HG02973 (cell line): ENCODE measurements around the gene FOXD4L6.
"Not testable (repeated sequence)": the region's sequence is repeated elsewhere in the genome, so short reads cannot be mapped to it uniquely, and the experiment has no call there.

ENCODE experiments used
- ATAC-seq: cut with Tn5 transposase; IDR thresholded peaks from one replicate; pipeline ENCODE4 v1.9.1; 2021; ENCODE audit warnings: moderate library complexity; ENCODE audit not compliant: unreplicated experiment

FOXD4L6 gene

GRCh38 chr9:41104542-41104941, 23.9 kb downstream of the FOXD4L6 start:
- ATAC-seq: not testable (repeated sequence)

GRCh38 chr9:41100508-41100907, 28.0 kb downstream of the FOXD4L6 start:
- not testable (repeated sequence) for ATAC-seq

GRCh38 chr9:41098759-41099158, 29.7 kb downstream of the FOXD4L6 start:
- not testable (repeated sequence) for ATAC-seq

GRCh38 chr9:41095060-41095459, 33.4 kb downstream of the FOXD4L6 start:
- not testable (repeated sequence) for ATAC-seq

- ATAC-seq: not testable (repeated sequence)
These were observed 34.3 kb downstream of the FOXD4L6 start for GRCh38 chr9:41094010-41094773.

GRCh38 chr9:41090922-41091321, 37.6 kb downstream of the FOXD4L6 start:
- not testable (repeated sequence) for ATAC-seq

GRCh38 chr9:41090386-41090785, 38.1 kb downstream of the FOXD4L6 start:
- ATAC-seq: not testable (repeated sequence)

- peak; percentile 62 for ATAC-seq
These were observed 39.9 kb downstream of the FOXD4L6 start for GRCh38 chr9:41088450-41089059.

- not testable (repeated sequence) for ATAC-seq
These were observed 40.6 kb downstream of the FOXD4L6 start for GRCh38 chr9:41087929-41088328.

- ATAC-seq: not testable (repeated sequence)
These were observed 41.2 kb downstream of the FOXD4L6 start for GRCh38 chr9:41087157-41087780.

GRCh38 chr9:41086685-41087084, 41.8 kb downstream of the FOXD4L6 start:
- ATAC-seq: not testable (repeated sequence)

- not testable (repeated sequence) for ATAC-seq
These were observed 42.3 kb downstream of the FOXD4L6 start for GRCh38 chr9:41086215-41086614.

GRCh38 chr9:41082358-41082757, 46.1 kb downstream of the FOXD4L6 start:
- not testable (repeated sequence) for ATAC-seq

- not testable (repeated sequence) for ATAC-seq
These were observed 49.0 kb downstream of the FOXD4L6 start for GRCh38 chr9:41079464-41079863.

GRCh38 chr9:41077586-41077985, 50.9 kb downstream of the FOXD4L6 start:
- not testable (repeated sequence) for ATAC-seq
